Bronchial epithelial cell (primary cell): ENCODE results near the gene GALK2. TPM values are rescaled to one million over a fixed set of nuclear protein-coding genes. Genes with fewer than 3 reads are reported as not detected.

Experiments
- DNase-seq: peaks from one replicate; pipeline ENCODE4 v3.0.0-alpha.2; 2010; ENCODE audit warnings: low read depth
- FAIRE-seq: peaks from 2 replicates; lab custom pipeline; 2011; peaks lifted over from hg19 to GRCh38; lab: Jason Lieb, UNC
- H3K27me3 ChIP-seq: 2 replicates; pipeline ENCODE4 v1.5.1; 2011; ENCODE audit warnings: low read length; ENCODE audit not compliant: control insufficient read depth, insufficient read depth
- H3K36me3 ChIP-seq: 2 replicates; pipeline ENCODE4 v1.5.1; 2011; ENCODE audit warnings: low read length; ENCODE audit not compliant: control insufficient read depth, insufficient read depth
- H3K4me3 ChIP-seq: 2 replicates; pipeline ENCODE4 v1.5.1; 2011; ENCODE audit warnings: mild to moderate bottlenecking, low read depth, low read length, control low read depth
- total RNA-seq: library from RNA; depleted of rRNA; stranded (reverse); fragments of >200 nt; gene quantifications from 2 replicates; pipeline ENCODE4 v1.2.1, GENCODE V29; 2014
- TF ChIP-seq, protein P1 (sequence below): IDR thresholded peaks from 2 replicates; pipeline ENCODE4 v1.5.1; 2011; ENCODE audit warnings: mild to moderate bottlenecking, moderate library complexity, low read length, control low read depth, inconsistent platforms; ENCODE audit not compliant: insufficient read depth, severe bottlenecking

GALK2 gene
- total RNA-seq = 51.2 and 67.9 TPM in 2 replicates

- peak within 1 kb of the TSS; percentile 63 for H3K4me3 ChIP-seq
- H3K36me3 ChIP-seq = no peaks in the 10 kb centered on the region
- TF ChIP-seq, protein P1, sequence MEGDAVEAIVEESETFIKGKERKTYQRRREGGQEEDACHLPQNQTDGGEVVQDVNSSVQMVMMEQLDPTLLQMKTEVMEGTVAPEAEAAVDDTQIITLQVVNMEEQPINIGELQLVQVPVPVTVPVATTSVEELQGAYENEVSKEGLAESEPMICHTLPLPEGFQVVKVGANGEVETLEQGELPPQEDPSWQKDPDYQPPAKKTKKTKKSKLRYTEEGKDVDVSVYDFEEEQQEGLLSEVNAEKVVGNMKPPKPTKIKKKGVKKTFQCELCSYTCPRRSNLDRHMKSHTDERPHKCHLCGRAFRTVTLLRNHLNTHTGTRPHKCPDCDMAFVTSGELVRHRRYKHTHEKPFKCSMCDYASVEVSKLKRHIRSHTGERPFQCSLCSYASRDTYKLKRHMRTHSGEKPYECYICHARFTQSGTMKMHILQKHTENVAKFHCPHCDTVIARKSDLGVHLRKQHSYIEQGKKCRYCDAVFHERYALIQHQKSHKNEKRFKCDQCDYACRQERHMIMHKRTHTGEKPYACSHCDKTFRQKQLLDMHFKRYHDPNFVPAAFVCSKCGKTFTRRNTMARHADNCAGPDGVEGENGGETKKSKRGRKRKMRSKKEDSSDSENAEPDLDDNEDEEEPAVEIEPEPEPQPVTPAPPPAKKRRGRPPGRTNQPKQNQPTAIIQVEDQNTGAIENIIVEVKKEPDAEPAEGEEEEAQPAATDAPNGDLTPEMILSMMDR = no peak
- DNase-seq (peak; percentile 88), FAIRE-seq (no peak)
- no peaks in the 10 kb centered on the region for H3K27me3 ChIP-seq
Measured at GRCh38 chr15:49169880-49170597, at the start of gene GALK2. GALK2 (plus strand) TSS chr15:49170247; CDS start chr15:49170323, 76 bp downstream.

DNA sequence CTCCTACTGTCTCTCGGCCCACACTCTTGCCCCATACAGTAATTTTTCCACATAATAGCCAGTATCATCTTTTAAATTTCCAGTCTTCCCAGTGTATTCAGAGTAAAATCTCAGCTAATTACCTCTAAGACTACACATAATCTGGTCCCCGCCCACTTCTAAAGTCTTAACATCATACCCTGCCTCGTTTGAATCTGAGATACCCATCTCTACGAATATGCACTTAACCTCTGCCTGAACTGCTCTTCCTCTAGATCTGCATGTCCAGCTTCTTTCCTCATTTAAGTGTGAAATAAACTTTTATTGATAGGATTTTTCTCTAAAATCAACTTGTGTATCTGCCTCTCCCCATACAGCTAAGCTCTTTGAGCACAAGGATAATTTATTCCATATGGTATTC lies 49.2 kb upstream of the GALK2 start:
- H3K36me3 ChIP-seq = no peaks in the 10 kb centered on the region
- no peaks in the 10 kb centered on the region for H3K27me3 ChIP-seq
- TF ChIP-seq, protein P1 = no peak
- no peak overlapping the region for H3K4me3 ChIP-seq
- FAIRE-seq (no peak), DNase-seq (no peak)

DNA sequence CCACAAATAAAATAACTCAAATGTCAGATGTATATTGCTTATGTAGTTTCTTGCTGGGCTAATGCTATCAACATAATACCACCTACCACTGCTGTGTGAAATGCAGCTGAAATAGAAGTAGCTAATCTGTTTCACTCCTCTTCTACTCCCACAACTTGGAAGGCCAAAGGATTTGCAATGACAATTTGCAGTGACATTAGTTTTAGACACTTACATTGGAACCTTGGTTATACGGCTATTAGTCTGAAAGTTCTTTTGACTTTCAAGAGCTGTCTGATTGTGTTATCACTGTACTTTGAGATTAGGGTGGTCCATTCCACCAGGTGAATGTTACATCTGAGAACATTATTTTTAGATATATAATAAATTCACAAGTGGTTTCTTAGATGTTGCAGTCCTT lies 48.1 kb upstream of the GALK2 start:
- DNase-seq (no peak), FAIRE-seq (no peak)
- Histone ChIP-seq H3K27me3 (no peaks in the 10 kb centered on the region), H3K36me3 (no peaks in the 10 kb centered on the region), H3K4me3 (no peak overlapping the region)
- TF ChIP-seq, protein P1 = no peak

DNA sequence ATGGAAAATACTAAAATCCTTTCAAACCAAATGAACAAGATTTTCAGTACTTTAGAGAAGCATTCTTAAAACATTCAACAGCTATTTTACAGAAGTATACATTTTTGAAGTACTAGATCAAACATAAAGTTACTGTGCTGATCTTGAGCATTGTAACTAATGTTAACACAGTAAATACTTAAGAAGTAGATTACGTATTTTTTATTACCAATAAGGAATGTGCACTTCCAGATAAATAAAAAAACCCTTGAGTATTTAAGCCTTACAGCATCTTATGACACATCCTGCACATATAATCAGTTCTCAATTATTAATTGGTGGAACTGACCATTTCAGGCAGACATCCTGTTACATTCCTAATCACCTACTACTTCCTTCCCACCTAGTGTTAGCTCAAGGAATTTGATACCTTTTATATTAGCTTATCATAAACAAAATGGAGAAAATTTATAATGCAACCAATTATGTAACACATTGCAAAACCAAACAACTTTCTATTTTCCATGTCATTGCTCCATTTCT lies 47.4 kb upstream of the GALK2 start:
- peak; percentile 26 for DNase-seq
- FAIRE-seq = no peak
- Histone ChIP-seq H3K4me3 (no peak overlapping the region), H3K36me3 (no peaks in the 10 kb centered on the region), H3K27me3 (no peaks in the 10 kb centered on the region)
- TF ChIP-seq, protein P1 = no peak

DNA sequence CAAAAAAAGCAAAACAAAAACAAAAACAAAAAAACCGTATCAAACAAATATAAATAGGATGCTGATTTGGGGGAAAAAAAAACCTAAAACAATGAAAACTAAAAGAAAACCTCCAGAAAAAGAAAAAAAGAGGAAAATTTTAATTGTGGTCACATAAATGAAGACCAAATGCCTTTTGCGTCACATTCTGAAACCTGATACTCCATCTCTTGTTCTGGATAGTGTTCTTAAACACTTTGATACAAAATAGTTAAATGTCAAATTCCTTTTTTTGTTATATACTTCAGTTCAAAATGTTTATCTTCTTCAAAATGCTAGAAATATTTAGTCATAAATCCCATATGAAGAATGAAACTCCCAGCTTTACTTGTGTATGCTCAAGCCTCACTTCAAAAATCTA lies 45.7 kb upstream of the GALK2 start:
- DNase-seq (no peak), FAIRE-seq (no peak)
- Histone ChIP-seq H3K36me3 (no peaks in the 10 kb centered on the region), H3K4me3 (no peak overlapping the region), H3K27me3 (no peaks in the 10 kb centered on the region)
- TF ChIP-seq, protein P1 = no peak
